Right lobe of liver (tissue), 6 donors: ENCODE results near the gene EIPR1. TPM values are rescaled to one million over a fixed set of nuclear protein-coding genes. Genes with fewer than 3 reads are reported as not detected.

Experiments
- ATAC-seq, 4 donors: fragments of 200-7000 bp; cut with Tn5 transposase; one replicate each; pipeline ENCODE4 v1.9.1; 2020; ENCODE audit warnings: mild to moderate bottlenecking in 4 of 4, moderate library complexity in 4 of 4
- DNase-seq, 3 donors: peaks; one replicate each; pipeline ENCODE4 v3.0.0-alpha.2; 2020
- H3K27ac ChIP-seq, 3 donors: fragments of 200-600 bp; one replicate each; pipeline ENCODE4 v1.8.0; 2022
- H3K27me3 ChIP-seq, 2 donors: fragments of 200-600 bp; one replicate each; pipeline ENCODE4 v1.8.0; 2022
- H3K36me3 ChIP-seq, 4 donors: fragments of 200-600 bp; sonication (generic) in 1 of 4; one replicate each; pipeline versions ENCODE4 v1.5.1 to v1.8.0; 2017 to 2022; ENCODE audit warnings: control low read depth in 1 of 4
- H3K4me1 ChIP-seq, 4 donors: fragments of 200-600 bp; sonication (generic) in 1 of 4; one replicate each; pipeline versions ENCODE4 v1.5.1 to v1.8.0; 2017 to 2022; ENCODE audit warnings: control low read depth in 1 of 4
- H3K4me3 ChIP-seq, 3 donors: fragments of 200-600 bp; one replicate each; pipeline ENCODE4 v1.8.0; 2022
- H3K9me3 ChIP-seq, 4 donors: fragments of 200-600 bp; sonication (generic) in 1 of 4; one replicate each; pipeline versions ENCODE4 v1.5.1 to v1.8.0; 2017 to 2022; ENCODE audit warnings: control low read depth in 1 of 4
- POLR2A ChIP-seq: fragments of 450-650 bp; IDR thresholded peaks from one replicate; pipeline ENCODE4 v1.6.1; 2017; ENCODE audit warnings: antibody characterized with exemption, mild to moderate bottlenecking
- WGBS: methylation state at CpG from one replicate; pipeline ENCODE4 v1.1.6; 2018; ENCODE audit warnings: low coverage, low lambda C conversion rate; ENCODE audit not compliant: insufficient coverage; ENCODE audit errors: missing lambda C conversion rate; 5-methylcytosine and 5-hydroxymethylcytosine counted together
- intact Hi-C, 2 donors: fragments of 100-400 bp; cut with DNase I; formaldehyde crosslinking; loops; one replicate each; pipeline versions ENCODE4 v1.11.2 to v1.14.1; 2022
- total RNA-seq, 6 experiments: library from RNA; depleted of rRNA in 2 of 6; stranded (reverse); fragments of >200 nt in 2 of 6; fragmentation: NEBNext Ultra II Directional in 3 of 6; extraction: Animal tissue kit (Norgen Biotek cat#: 25700) in 3 of 6; gene quantifications; one replicate each; pipeline versions ENCODE4 v1.1.0 to v1.2.4, GENCODE V29; 2016 to 2023
- TF ChIP-seq, protein P1 (sequence below), 4 donors: fragments of 200-600 bp in 3 of 4; fragments of 450-650 bp in 1 of 4; IDR thresholded peaks; one replicate each; pipeline versions ENCODE4 v1.5.1 to v1.8.0; 2016 to 2022; ENCODE audit warnings: antibody characterized with exemption in 4 of 4, mild to moderate bottlenecking in 2 of 4
- donor health status: DM: no; HTN: yes; CAD: no.
- donor health status: DM: no; HTN: no; CAD: no.
- donor health status: DM: no; HTN: no; CAD: no.
- donor health status: DM: no; HTN: yes; CAD: no.
- donor health status: DM: no; HTN: yes; CAD: no.

The EIPR1 gene
- total RNA-seq, 6 experiments from 2014 or later = 6.8 to 40.6 (median 11.6) TPM

DNA sequence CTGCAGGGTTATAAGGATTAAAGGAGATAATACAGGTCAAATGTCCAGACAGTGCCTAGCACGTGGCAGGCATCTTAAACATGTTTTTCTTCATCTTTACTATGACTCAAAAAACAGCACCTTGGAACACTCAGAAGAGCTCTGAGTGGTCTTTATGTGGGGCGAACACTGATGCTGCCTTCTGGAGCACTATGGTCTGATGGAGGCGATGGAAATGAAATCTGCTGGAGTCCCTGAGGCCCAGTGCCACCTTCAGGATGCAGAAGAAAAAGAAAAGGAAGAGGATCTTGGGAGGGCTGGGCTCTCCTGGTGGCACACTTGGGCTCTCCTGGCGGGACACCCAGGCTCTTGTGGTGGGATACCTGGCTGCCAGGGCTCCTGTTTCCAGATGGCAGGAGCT, 171.8 kb downstream of the EIPR1 start:
- H3K9me3 ChIP-seq = no peaks in the 10 kb centered on the region
- no peak overlapping the region for H3K27ac ChIP-seq
- intact Hi-C loops = no loop called here
- no peak overlapping the region for H3K4me3 ChIP-seq
- no peak for TF ChIP-seq POLR2A
- TF ChIP-seq, protein P1, sequence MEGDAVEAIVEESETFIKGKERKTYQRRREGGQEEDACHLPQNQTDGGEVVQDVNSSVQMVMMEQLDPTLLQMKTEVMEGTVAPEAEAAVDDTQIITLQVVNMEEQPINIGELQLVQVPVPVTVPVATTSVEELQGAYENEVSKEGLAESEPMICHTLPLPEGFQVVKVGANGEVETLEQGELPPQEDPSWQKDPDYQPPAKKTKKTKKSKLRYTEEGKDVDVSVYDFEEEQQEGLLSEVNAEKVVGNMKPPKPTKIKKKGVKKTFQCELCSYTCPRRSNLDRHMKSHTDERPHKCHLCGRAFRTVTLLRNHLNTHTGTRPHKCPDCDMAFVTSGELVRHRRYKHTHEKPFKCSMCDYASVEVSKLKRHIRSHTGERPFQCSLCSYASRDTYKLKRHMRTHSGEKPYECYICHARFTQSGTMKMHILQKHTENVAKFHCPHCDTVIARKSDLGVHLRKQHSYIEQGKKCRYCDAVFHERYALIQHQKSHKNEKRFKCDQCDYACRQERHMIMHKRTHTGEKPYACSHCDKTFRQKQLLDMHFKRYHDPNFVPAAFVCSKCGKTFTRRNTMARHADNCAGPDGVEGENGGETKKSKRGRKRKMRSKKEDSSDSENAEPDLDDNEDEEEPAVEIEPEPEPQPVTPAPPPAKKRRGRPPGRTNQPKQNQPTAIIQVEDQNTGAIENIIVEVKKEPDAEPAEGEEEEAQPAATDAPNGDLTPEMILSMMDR (IDR thresholded peaks at IDR 0.05) = no peak
- no peaks in the 10 kb centered on the region for H3K4me1 ChIP-seq
- ATAC-seq = no peak
- 100% methylated on average over 3 of the region's 4 CpGs for WGBS
- H3K36me3 ChIP-seq = no peaks in the 10 kb centered on the region
- no peak for DNase-seq
- H3K27me3 ChIP-seq = no peaks in the 10 kb centered on the region

DNA sequence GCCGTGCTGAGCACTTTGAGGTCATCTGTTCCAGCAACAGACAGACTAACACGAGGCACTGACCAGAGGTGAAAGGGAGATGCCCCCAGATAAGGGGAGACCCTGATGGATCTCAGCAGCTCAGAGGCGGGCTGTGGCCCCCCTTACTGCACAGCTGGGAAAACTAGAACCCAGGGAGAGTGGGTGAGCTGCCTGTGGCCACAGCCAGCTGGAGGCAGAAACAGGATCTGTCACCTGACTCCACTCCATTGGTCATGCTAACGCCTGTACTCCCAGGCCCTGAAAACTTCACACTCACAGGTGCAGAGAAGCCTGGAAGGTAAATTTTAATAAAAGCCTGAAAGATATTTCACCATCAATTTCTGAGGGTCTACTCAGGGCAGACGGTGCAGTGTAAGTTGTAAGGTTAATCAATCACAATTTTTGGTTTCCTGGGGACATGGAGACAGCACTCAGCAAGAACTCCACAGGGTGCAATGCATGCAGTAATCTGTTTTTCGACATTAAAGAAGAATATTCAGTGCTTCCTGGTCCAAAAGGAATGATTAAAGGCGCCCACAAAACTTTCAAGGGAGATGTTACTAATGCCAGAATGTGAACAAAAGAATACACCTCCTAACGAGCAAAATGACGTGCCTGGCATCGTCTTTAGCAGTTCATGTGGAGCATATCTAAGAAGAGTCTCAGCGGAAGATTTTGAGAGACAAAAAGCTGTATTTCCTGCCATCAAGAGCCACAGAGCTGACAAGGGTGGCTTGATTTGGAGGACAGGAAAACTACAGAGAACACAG, 173.4 kb downstream of the EIPR1 start:
- H3K4me1 ChIP-seq = no peaks in the 10 kb centered on the region
- intact Hi-C loops = no loop called here
- H3K36me3 ChIP-seq = no peaks in the 10 kb centered on the region
- no peak overlapping the region for H3K27ac ChIP-seq
- DNase-seq (no peak), ATAC-seq (no peak)
- TF ChIP-seq POLR2A = no peak
- TF ChIP-seq, protein P1 (IDR thresholded peaks at IDR 0.05) = no peak
- H3K27me3 ChIP-seq = no peaks in the 10 kb centered on the region
- 85% methylated on average over 9 of the region's 11 CpGs for WGBS
- no peaks in the 10 kb centered on the region for H3K9me3 ChIP-seq
- H3K4me3 ChIP-seq = no peak overlapping the region

DNA sequence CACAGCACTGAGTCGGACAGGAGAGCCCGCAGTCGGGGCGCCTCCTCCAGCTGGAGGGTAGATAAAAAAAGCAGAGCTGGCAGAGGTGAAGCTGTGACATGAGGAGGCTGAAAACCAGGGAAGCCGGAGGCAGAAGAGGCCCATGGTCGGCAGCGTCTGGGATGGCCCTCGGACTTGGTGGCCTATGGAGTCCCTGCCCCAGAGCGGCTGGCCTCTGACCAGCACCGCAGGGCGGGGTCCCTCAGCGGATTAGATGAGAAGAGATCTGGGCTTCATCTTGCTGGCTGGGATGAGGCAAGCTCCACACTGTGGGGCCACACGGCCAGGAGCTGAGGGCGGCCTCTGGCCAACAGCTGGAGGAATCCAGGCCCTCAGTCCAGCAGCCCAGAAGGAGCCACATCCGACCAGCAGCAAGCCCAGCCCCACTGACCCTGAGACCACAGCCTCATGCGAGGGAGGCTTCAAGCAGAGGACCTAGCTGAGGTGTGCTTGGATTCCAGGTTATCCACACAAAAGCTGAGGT, 174.1 kb downstream of the EIPR1 start:
- no peak for ATAC-seq
- 100% methylated on average over 1 of the region's 16 CpGs for WGBS
- no peak overlapping the region for H3K4me3 ChIP-seq

DNA sequence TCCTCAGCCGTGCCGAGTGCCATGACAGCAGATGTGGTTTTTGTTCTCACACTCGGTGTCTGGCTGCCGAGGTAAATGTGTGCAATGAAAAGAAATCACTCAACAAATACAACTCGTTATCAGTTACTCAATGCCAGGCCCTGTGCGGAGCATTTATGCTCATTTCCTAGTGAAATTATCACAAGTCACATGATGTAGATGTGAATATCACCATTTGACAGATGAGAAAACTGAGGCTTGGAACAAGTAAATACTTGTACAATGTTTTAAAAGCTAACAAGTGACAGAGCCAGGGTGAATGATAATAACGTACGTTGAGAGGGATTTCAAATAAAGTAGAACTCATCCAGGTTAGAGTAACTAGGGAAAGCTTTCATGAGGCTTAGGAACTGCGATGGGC, 174.7 kb downstream of the EIPR1 start:
- WGBS = 95% methylated on average over 9 of the region's 9 CpGs

More for the DNA sequence above, 174.1 kb downstream of the EIPR1 start:
- DNase-seq = no peak
- Histone ChIP-seq H3K4me1 (no peaks in the 10 kb centered on the region), H3K36me3 (no peaks in the 10 kb centered on the region), H3K27me3 (no peaks in the 10 kb centered on the region), H3K9me3 (no peaks in the 10 kb centered on the region), H3K27ac (no peak overlapping the region)
- TF ChIP-seq, protein P1 (IDR thresholded peaks at IDR 0.05) = no peak
- TF ChIP-seq POLR2A = no peak
- intact Hi-C loops = no loop called here

More for the DNA sequence above, 174.7 kb downstream of the EIPR1 start:
- ATAC-seq = no peak
- Histone ChIP-seq H3K9me3 (no peaks in the 10 kb centered on the region), H3K4me3 (no peak overlapping the region), H3K27me3 (no peaks in the 10 kb centered on the region), H3K36me3 (no peaks in the 10 kb centered on the region), H3K27ac (no peak overlapping the region), H3K4me1 (no peaks in the 10 kb centered on the region)
- no peak for TF ChIP-seq POLR2A
- TF ChIP-seq, protein P1 (IDR thresholded peaks at IDR 0.05) = no peak
- intact Hi-C loops = no loop called here
- no peak for DNase-seq
